Measurements from ENCODE around the gene PPP1R16B.
"Not testable (repeated sequence)": the region's sequence is repeated elsewhere in the genome, so short reads cannot be mapped to it uniquely, and the experiment has no call there.

PPP1R16B gene

GRCh38 chr20:38857703-38858102 is 52.2 kb downstream of the PPP1R16B start:
- no peaks in the 10 kb centered on the region for H3K36me3 ChIP-seq (ENCODE audit: control insufficient read depth in 2 of 2, insufficient read depth in 1 of 2, low read length in 2 of 2)
- no peak overlapping the region for H3K27ac ChIP-seq (ENCODE audit: extremely low read depth, low read depth, low read length)
- POLR2A ChIA-PET, result no interaction called here
- H3K4me3 ChIP-seq (ENCODE audit: low read depth, low read length), result no peak overlapping the region
- no peaks in the 10 kb centered on the region for H3K4me1 ChIP-seq (ENCODE audit: control insufficient read depth, insufficient read depth, low read length)
- no peaks in the 10 kb centered on the region for H3K9me3 ChIP-seq (ENCODE audit: control insufficient read depth, insufficient read depth, low read depth, low read length)
- TF ChIP-seq GLIS1 (tag by site-specific recombination; IDR thresholded peaks at IDR 0.05) (no peak), ZNF404 (tag by site-specific recombination; IDR thresholded peaks at IDR 0.05) (no peak), ZBTB1 (tag by site-specific recombination; IDR thresholded peaks at IDR 0.05) (no peak), ZNF114 (tag by site-specific recombination; IDR thresholded peaks at IDR 0.05) (no peak), ZNF514 (tag by site-specific recombination; IDR thresholded peaks at IDR 0.05) (no peak)
- TF ChIP-seq, protein P1, sequence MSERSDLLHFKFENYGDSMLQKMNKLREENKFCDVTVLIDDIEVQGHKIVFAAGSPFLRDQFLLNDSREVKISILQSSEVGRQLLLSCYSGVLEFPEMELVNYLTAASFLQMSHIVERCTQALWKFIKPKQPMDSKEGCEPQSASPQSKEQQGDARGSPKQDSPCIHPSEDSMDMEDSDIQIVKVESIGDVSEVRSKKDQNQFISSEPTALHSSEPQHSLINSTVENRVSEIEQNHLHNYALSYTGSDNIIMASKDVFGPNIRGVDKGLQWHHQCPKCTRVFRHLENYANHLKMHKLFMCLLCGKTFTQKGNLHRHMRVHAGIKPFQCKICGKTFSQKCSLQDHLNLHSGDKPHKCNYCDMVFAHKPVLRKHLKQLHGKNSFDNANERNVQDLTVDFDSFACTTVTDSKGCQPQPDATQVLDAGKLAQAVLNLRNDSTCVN (tag by site-specific recombination; optimal IDR thresholded peaks at IDR 0.05), result no peak
- CTCF ChIA-PET, result interaction anchor here (1.4 kb wide), 1 partner anchor 67 kb away, joined by 3 read pairs; no protein-coding TSS in a partner anchor

GRCh38 chr20:38859070-38859690 is 53.7 kb downstream of the PPP1R16B start:
- CTCF ChIA-PET, result interaction anchor here (0.6 to 2.5 kb wide), 6 partner anchors 9 to 233 kb away, joined by 3 to 13 read pairs (median 4); no protein-coding TSS in a partner anchor
- Histone ChIP-seq H3K4me3 (ENCODE audit: low read depth, low read length) (no peak overlapping the region), H3K4me1 (ENCODE audit: control insufficient read depth, insufficient read depth, low read length) (no peaks in the 10 kb centered on the region), H3K9me3 (ENCODE audit: control insufficient read depth, insufficient read depth, low read depth, low read length) (no peaks in the 10 kb centered on the region), H3K36me3 (ENCODE audit: control insufficient read depth in 2 of 2, insufficient read depth in 1 of 2, low read length in 2 of 2) (no peaks in the 10 kb centered on the region), H3K27ac (ENCODE audit: extremely low read depth, low read depth, low read length) (no peak overlapping the region)
- no peak for TF ChIP-seq ZNF223 (tag by site-specific recombination; IDR thresholded peaks at IDR 0.05)
- no peak for TF ChIP-seq ZNF488 (tag by site-specific recombination; IDR thresholded peaks at IDR 0.05)
- TF ChIP-seq HOXC10 (CRISPR knock-in tag; IDR thresholded peaks at IDR 0.05), result no peak
- TF ChIP-seq ZBTB49 (tag by site-specific recombination; IDR thresholded peaks at IDR 0.05; ENCODE audit: low read depth), result no peak
- no peak for TF ChIP-seq ZNF19 (tag by site-specific recombination; IDR thresholded peaks at IDR 0.05; ENCODE audit: low read depth)
- no peak for TF ChIP-seq ZNF138 (tag by site-specific recombination; IDR thresholded peaks at IDR 0.05; ENCODE audit: borderline replicate concordance)
- TF ChIP-seq FEZF1 (tag by site-specific recombination; IDR thresholded peaks at IDR 0.05), result no peak
- POLR2A ChIA-PET, result no interaction called here

- POLR2A ChIA-PET, result not testable (repeated sequence)
Measured at GRCh38 chr20:38859857-38860256, 54.4 kb downstream of the PPP1R16B start.

GRCh38 chr20:38861071-38861401 is 55.5 kb downstream of the PPP1R16B start:
- ChIA-PET POLR2A (no interaction called here), CTCF (interaction anchor here (0.5 to 2.5 kb wide), 10 partner anchors 13 to 240 kb away, joined by 3 to 13 read pairs (median 4); no protein-coding TSS in a partner anchor)
- H3K4me1 ChIP-seq (ENCODE audit: control insufficient read depth, insufficient read depth, low read length), result no peaks in the 10 kb centered on the region

More at GRCh38 chr20:38859857-38860256, 54.4 kb downstream of the PPP1R16B start:
- H3K9me3 ChIP-seq (ENCODE audit: control insufficient read depth, insufficient read depth, low read depth, low read length); H3K4me1 ChIP-seq (ENCODE audit: control insufficient read depth, insufficient read depth, low read length); H3K36me3 ChIP-seq (ENCODE audit: control insufficient read depth in 2 of 2, insufficient read depth in 1 of 2, low read length in 2 of 2); H3K27ac ChIP-seq (ENCODE audit: extremely low read depth, low read depth, low read length); H3K4me3 ChIP-seq (ENCODE audit: low read depth, low read length): not testable (repeated sequence)
- CTCF ChIA-PET, result interaction anchor here (0.6 to 2.5 kb wide), 7 partner anchors 10 to 232 kb away, joined by 3 to 13 read pairs (median 5); no protein-coding TSS in a partner anchor

More at GRCh38 chr20:38861071-38861401, 55.5 kb downstream of the PPP1R16B start:
- TF ChIP-seq ZNF510 (tag by site-specific recombination; IDR thresholded peaks at IDR 0.05; ENCODE audit: insufficient replicate concordance) (no peak), ZNF223 (tag by site-specific recombination; IDR thresholded peaks at IDR 0.05) (no peak), ZNF768 (tag by site-specific recombination; IDR thresholded peaks at IDR 0.05) (peak; percentile 40; the same call in 1 of the 2 replicates)
- Histone ChIP-seq H3K27ac (ENCODE audit: extremely low read depth, low read depth, low read length) (no peak overlapping the region), H3K36me3 (ENCODE audit: control insufficient read depth in 2 of 2, insufficient read depth in 1 of 2, low read length in 2 of 2) (no peaks in the 10 kb centered on the region), H3K9me3 (ENCODE audit: control insufficient read depth, insufficient read depth, low read depth, low read length) (no peaks in the 10 kb centered on the region), H3K4me3 (ENCODE audit: low read depth, low read length) (no peak overlapping the region)
